ENCODE measurements around the gene ZACN.

Gene ZACN

GRCh38 chr17:76131692-76132573 is 53.0 kb downstream of the ZACN start:
- Mint-ChIP-seq H3K4me3 (no peak overlapping the region), H3K4me1 (peaks cover 8 to 20% of the 10 kb centered on the region in 2 donors), H3K27me3 (peaks cover 16 to 18% of the 10 kb centered on the region in 2 donors), H3K36me3 (no peaks in the 10 kb centered on the region), H3K9me3 (no peaks in the 10 kb centered on the region), H3K27ac (no peak overlapping the region)
- ATAC-seq (replicated peaks): no peak
- no peak for DNase-seq

Measured in stimulated activated naive B cell treated with anti-CD40 and anti-IgM and Interleukin-4, amounts not matched to agents 10 μg/mL and 1 μg/mL and 100 μg/mL, for 72 hours (primary cell).